HepG2 (cell line): ENCODE data around the gene FOXL3. TPM values are rescaled to one million over a fixed set of nuclear protein-coding genes. Genes with fewer than 3 reads are reported as not detected.

Source experiments
- ATF7-NPFF ChIP-seq: sonication (generic); formaldehyde crosslinking; IDR thresholded peaks from 2 replicates; pipeline ENCODE4 v1.8.1; 2023; ENCODE audit warnings: mild to moderate bottlenecking, low read depth, missing genetic modification reagents, moderate library complexity
- GPN1 ChIP-seq: sonication (generic); formaldehyde crosslinking; IDR thresholded peaks from 2 replicates; pipeline ENCODE4 v1.5.1; 2020; ENCODE audit warnings: missing genetic modification reagents, borderline replicate concordance
- HDAC1 ChIP-seq: sonication (generic); formaldehyde crosslinking; IDR thresholded peaks from 2 replicates; pipeline ENCODE4 v1.5.1; 2020; ENCODE audit warnings: mild to moderate bottlenecking, missing genetic modification reagents
- KDM2A ChIP-seq: sonication (generic); formaldehyde crosslinking; IDR thresholded peaks from 2 replicates; pipeline ENCODE4 v1.4.0; 2020; ENCODE audit warnings: low read depth, missing genetic modification reagents, borderline replicate concordance
- KMT2A ChIP-seq: sonication (generic); formaldehyde crosslinking; IDR thresholded peaks from 2 replicates; pipeline ENCODE4 v1.4.0; 2020; ENCODE audit warnings: missing genetic modification reagents
- MAFK ChIP-seq, 2 experiments: IDR thresholded peaks in 1 of 2; conservative IDR thresholded peaks in 1 of 2; 2 replicates each; pipeline ENCODE4 v1.6.1; 2011; ENCODE audit warnings: improper control_type of control experiment in 2 of 2, low read length in 2 of 2
- NCOR1 ChIP-seq: fragments of 200-600 bp; sonication (generic); IDR thresholded peaks from 2 replicates; pipeline ENCODE4 v1.7.0; 2017; ENCODE audit warnings: antibody characterized with exemption, low read length, borderline replicate concordance
- NPAS2 ChIP-seq: sonication (generic); formaldehyde crosslinking; IDR thresholded peaks from 2 replicates; pipeline ENCODE4 v1.8.0; 2022; ENCODE audit warnings: mild to moderate bottlenecking, missing genetic modification reagents, borderline replicate concordance
- PRPF4 ChIP-seq: fragments of 200-400 bp; formaldehyde crosslinking; IDR thresholded peaks from 2 replicates; pipeline ENCODE4 v1.6.1; 2016; ENCODE audit warnings: low read length, low read depth; ENCODE audit not compliant: poor library complexity, severe bottlenecking
- SATB2 ChIP-seq: sonication (generic); formaldehyde crosslinking; IDR thresholded peaks from 2 replicates; pipeline ENCODE4 v1.5.0; 2020; ENCODE audit warnings: missing genetic modification reagents
- SPEN ChIP-seq: sonication (generic); formaldehyde crosslinking; IDR thresholded peaks from 2 replicates; pipeline ENCODE4 v1.5.1; 2020; ENCODE audit warnings: low read depth, mild to moderate bottlenecking, missing genetic modification reagents
- SRSF1 ChIP-seq: fragments of 200-400 bp; formaldehyde crosslinking; optimal IDR thresholded peaks from 2 replicates; pipeline ENCODE3; 2017; ENCODE audit warnings: mild to moderate bottlenecking, low read depth, low read length, moderate library complexity
- ZNF124 ChIP-seq: sonication (generic); formaldehyde crosslinking; IDR thresholded peaks from 2 replicates; pipeline ENCODE4 v1.4.0; 2020; ENCODE audit warnings: missing genetic modification reagents
- ZNF543 ChIP-seq: sonication (generic); formaldehyde crosslinking; IDR thresholded peaks from 2 replicates; pipeline ENCODE4 v1.4.0; 2020; ENCODE audit warnings: mild to moderate bottlenecking, missing genetic modification reagents
- ZNF746 ChIP-seq: sonication (generic); formaldehyde crosslinking; IDR thresholded peaks from 2 replicates; pipeline ENCODE4 v1.8.0; 2022; ENCODE audit warnings: mild to moderate bottlenecking, missing genetic modification reagents
- ZNF879 ChIP-seq: sonication (generic); formaldehyde crosslinking; IDR thresholded peaks from 2 replicates; pipeline ENCODE4 v1.8.1; 2023; ENCODE audit warnings: missing genetic modification reagents
- ZSCAN12 ChIP-seq: sonication (generic); formaldehyde crosslinking; IDR thresholded peaks from 2 replicates; pipeline ENCODE4 v1.9.0; 2021; ENCODE audit warnings: mild to moderate bottlenecking, missing genetic modification reagents
- polyA plus RNA-seq, 8 experiments: library from polyadenylated mRNA; depleted of rRNA in 3 of 8; stranded (reverse) in 7 of 8; unstranded in 1 of 8; fragments of >200 nt; fragmentation: Illumina TruSeq in 4 of 8; extraction: Trizol in 4 of 8; gene quantifications; 2 replicates each; pipeline versions ENCODE4 v1.2.1 to v1.2.3, GENCODE V29; 2011 to 2016; ENCODE audit warnings: low read depth in 4 of 8, missing spikeins in 1 of 8, mixed read lengths in 1 of 8; ENCODE audit not compliant: insufficient read depth in 1 of 8
- total RNA-seq, 5 experiments: library from RNA; depleted of rRNA; stranded (reverse); fragments of >200 nt; fragmentation: Illumina TruSeq; extraction: Trizol; gene quantifications; 2 replicates each; pipeline ENCODE4 v1.2.3, GENCODE V29; 2016; ENCODE audit warnings: low read depth in 1 of 5
- TF ChIP-seq, protein P1 (sequence below): sonication (generic); formaldehyde crosslinking; IDR thresholded peaks from 2 replicates; pipeline ENCODE4 v1.5.0; 2020; ENCODE audit warnings: mild to moderate bottlenecking, missing genetic modification reagents
- TF ChIP-seq, protein P2 (sequence below): IDR thresholded peaks from 2 replicates; pipeline ENCODE4 v1.6.1; 2016; ENCODE audit warnings: low read depth, borderline replicate concordance
- TF ChIP-seq, protein P3 (sequence below): sonication (generic); formaldehyde crosslinking; IDR thresholded peaks from 2 replicates; pipeline ENCODE4 v1.5.0; 2020; ENCODE audit warnings: missing genetic modification reagents, mild to moderate bottlenecking, borderline replicate concordance
- TF ChIP-seq, protein P4 (sequence below): IDR thresholded peaks from 2 replicates; pipeline ENCODE4 v1.6.1; 2012; ENCODE audit warnings: inconsistent platforms
- TF ChIP-seq, protein P5 (sequence below): IDR thresholded peaks from 2 replicates; pipeline ENCODE4 v1.6.1; 2016; ENCODE audit warnings: missing compliant biosample characterization, missing genetic modification reagents, borderline replicate concordance
- TF ChIP-seq, protein P6 (sequence below): IDR thresholded peaks from 2 replicates; pipeline ENCODE4 v1.6.1; 2016; ENCODE audit warnings: control low read depth

Gene FOXL3
- total and polyA plus RNA-seq, 2 of the 13 experiments (the other 11 are each of a cell fraction or from before 2014, with no cell fraction given), result not detected

DNA sequence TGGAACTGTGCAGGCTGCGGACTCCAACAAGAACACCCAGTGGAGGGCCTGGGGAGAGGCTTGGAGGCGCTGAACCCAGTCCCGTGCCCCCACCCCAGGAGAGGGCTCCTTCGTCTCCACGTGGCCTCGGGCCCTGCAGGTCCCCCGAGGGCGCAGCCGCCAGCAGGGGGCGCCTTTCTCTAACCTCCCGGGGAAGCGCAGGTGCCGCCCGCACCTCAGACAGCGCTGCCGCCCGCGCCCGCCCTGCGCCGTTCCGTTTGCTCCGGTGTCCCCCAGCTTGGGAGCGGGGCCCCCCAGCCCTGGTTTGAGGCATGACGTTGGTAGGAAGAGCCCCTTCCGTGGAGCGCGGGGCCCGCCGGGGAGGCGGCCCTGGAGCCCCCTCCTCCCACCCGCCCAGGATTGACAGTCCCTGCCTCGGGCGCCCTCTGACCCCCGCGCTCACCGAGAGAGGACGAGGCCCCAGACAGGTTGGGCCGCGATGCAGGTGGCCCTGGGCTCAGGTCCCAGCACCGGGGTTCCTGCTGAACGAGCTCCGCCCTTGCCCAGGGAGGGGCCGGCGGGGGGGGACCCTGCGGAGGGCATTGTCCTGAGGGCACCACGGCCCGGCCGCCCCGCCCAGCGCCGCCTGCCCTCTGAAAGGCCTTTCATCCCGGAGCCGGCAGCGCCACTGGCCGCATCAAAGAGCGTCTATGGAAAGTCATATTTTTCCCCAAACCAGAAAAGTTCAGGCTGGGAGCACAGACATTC lies 42.8 kb downstream of the FOXL3 start (continued):
- TF ChIP-seq, protein P1, sequence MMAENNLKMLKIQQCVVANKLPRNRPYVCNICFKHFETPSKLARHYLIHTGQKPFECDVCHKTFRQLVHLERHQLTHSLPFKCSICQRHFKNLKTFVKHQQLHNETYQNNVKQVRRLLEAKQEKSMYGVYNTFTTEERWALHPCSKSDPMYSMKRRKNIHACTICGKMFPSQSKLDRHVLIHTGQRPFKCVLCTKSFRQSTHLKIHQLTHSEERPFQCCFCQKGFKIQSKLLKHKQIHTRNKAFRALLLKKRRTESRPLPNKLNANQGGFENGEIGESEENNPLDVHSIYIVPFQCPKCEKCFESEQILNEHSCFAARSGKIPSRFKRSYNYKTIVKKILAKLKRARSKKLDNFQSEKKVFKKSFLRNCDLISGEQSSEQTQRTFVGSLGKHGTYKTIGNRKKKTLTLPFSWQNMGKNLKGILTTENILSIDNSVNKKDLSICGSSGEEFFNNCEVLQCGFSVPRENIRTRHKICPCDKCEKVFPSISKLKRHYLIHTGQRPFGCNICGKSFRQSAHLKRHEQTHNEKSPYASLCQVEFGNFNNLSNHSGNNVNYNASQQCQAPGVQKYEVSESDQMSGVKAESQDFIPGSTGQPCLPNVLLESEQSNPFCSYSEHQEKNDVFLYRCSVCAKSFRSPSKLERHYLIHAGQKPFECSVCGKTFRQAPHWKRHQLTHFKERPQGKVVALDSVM, result peak; percentile 46; the same call in 1 of the 2 replicates
- TF ChIP-seq, protein P2, sequence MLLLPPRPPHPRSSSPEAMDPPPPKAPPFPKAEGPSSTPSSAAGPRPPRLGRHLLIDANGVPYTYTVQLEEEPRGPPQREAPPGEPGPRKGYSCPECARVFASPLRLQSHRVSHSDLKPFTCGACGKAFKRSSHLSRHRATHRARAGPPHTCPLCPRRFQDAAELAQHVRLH, result peak; percentile 38; the same call in 1 of the 2 replicates
- TF ChIP-seq HDAC1 (peak; percentile 75), ZNF879 (CRISPR knock-in tag) (no peak), SRSF1 (peak; percentile 92), PRPF4 (no peak), SATB2 (CRISPR knock-in tag) (0 out of 2 replicates have a peak, but pooled peaks have one; percentile 41), ZNF543 (CRISPR knock-in tag) (peak; percentile 44; the same call in 1 of the 2 replicates), NPAS2 (CRISPR knock-in tag) (no peak), ZNF124 (CRISPR knock-in tag) (peak; percentile 86), MAFK (conservative IDR thresholded peaks at IDR 0.05 in 1 of 2, IDR thresholded peaks at IDR 0.05 in 1 of 2; ENCODE audit: low read length in 2 of 2) (no peak), NCOR1 (no peak), KMT2A (peak; percentile 38; the same call in 1 of the 2 replicates), GPN1 (CRISPR knock-in tag) (no peak), KDM2A (CRISPR knock-in tag) (peak; percentile 87), ATF7-NPFF (CRISPR knock-in tag) (peak; percentile 61; the same call in 1 of the 2 replicates), ZNF746 (CRISPR knock-in tag) (peak; percentile 72; the same call in 1 of the 2 replicates), SPEN (CRISPR knock-in tag) (peak; percentile 45; the same call in 1 of the 2 replicates), ZSCAN12 (no peak; the same call in 1 of the 2 replicates)
- TF ChIP-seq, protein P3, sequence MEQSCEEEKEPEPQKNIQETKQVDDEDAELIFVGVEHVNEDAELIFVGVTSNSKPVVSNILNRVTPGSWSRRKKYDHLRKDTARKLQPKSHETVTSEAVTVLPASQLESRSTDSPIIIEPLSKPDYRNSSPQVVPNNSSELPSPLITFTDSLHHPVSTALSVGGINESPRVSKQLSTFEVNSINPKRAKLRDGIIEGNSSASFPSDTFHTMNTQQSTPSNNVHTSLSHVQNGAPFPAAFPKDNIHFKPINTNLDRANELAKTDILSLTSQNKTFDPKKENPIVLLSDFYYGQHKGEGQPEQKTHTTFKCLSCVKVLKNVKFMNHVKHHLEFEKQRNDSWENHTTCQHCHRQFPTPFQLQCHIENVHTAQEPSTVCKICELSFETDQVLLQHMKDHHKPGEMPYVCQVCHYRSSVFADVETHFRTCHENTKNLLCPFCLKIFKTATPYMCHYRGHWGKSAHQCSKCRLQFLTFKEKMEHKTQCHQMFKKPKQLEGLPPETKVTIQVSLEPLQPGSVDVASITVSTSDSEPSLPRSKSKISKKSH (CRISPR knock-in tag), result peak; percentile 48; the same call in 1 of the 2 replicates
- TF ChIP-seq, protein P4, sequence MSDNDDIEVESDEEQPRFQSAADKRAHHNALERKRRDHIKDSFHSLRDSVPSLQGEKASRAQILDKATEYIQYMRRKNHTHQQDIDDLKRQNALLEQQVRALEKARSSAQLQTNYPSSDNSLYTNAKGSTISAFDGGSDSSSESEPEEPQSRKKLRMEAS, result peak; percentile 95
- TF ChIP-seq, protein P5, sequence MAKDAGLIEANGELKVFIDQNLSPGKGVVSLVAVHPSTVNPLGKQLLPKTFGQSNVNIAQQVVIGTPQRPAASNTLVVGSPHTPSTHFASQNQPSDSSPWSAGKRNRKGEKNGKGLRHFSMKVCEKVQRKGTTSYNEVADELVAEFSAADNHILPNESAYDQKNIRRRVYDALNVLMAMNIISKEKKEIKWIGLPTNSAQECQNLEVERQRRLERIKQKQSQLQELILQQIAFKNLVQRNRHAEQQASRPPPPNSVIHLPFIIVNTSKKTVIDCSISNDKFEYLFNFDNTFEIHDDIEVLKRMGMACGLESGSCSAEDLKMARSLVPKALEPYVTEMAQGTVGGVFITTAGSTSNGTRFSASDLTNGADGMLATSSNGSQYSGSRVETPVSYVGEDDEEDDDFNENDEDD (CRISPR knock-in tag), result peak; percentile 65; the same call in 1 of the 2 replicates
- TF ChIP-seq, protein P6, sequence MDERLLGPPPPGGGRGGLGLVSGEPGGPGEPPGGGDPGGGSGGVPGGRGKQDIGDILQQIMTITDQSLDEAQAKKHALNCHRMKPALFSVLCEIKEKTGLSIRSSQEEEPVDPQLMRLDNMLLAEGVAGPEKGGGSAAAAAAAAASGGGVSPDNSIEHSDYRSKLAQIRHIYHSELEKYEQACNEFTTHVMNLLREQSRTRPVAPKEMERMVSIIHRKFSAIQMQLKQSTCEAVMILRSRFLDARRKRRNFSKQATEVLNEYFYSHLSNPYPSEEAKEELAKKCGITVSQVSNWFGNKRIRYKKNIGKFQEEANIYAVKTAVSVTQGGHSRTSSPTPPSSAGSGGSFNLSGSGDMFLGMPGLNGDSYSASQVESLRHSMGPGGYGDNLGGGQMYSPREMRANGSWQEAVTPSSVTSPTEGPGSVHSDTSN, result no peak
